ENCODE results near the gene FRMD4A. TPM values are rescaled to one million over a fixed set of nuclear protein-coding genes. Genes with fewer than 3 reads are reported as not detected.

The FRMD4A gene
- polyA plus RNA-seq, 1 donor (not counting 4 experiments of a cell fraction or from before 2014, with no cell fraction given), result 12.9 TPM

DNA sequence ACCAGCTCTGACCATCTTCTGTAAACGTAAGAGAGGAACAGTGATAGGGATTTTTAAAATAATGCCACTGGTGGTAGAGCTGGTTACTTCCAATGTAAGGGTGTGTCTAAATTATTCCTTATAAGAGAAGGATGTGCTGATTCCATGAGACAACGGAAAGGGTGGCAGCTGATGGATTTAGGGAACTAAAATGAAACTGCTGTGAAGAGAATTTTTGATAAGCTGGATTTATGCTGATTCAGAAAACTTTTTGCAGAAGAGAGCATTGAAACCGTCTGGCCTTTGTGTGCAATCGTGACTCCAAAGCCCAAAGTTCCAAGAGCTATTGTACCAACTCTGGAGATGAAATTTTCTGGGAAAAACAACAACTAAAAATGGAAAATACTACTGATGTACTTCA lies 443.0 kb downstream of the FRMD4A start:
- Histone ChIP-seq H3K4me1 (ENCODE audit: control insufficient read depth, extremely low read depth, insufficient read depth, low read length) (peaks cover 15% of the 10 kb centered on the region), H3K27ac (ENCODE audit: control insufficient read depth, insufficient read depth, low read length) (no peak overlapping the region), H3K9me3 (ENCODE audit: control insufficient read depth, low read depth, low read length) (no peaks in the 10 kb centered on the region), H3K4me2 (ENCODE audit: control insufficient read depth, extremely low read depth, insufficient read depth, low read depth, low read length) (no peak overlapping the region), H4K20me1 (ENCODE audit: control insufficient read depth, extremely low read depth, insufficient read depth, low read length) (no peaks in the 10 kb centered on the region), H3K4me3 (ENCODE audit: control insufficient read depth in 2 of 3, extremely low read depth in 1 of 3, insufficient read depth in 2 of 3, low read depth in 1 of 3, low read length in 3 of 3) (no peak overlapping the region), H3K79me2 (ENCODE audit: control insufficient read depth, insufficient read depth, low read length) (peaks cover 54% of the 10 kb centered on the region), H3K9me1 (ENCODE audit: control insufficient read depth, extremely low read depth, insufficient read depth, low read length) (no peaks in the 10 kb centered on the region), H3K9ac (ENCODE audit: control insufficient read depth, extremely low read depth, insufficient read depth, low read length) (no peak overlapping the region), H2AFZ (ENCODE audit: control insufficient read depth, low read length) (no peak overlapping the region), H3K36me3 (ENCODE audit: control insufficient read depth in 2 of 2, extremely low read depth in 1 of 2, insufficient read depth in 2 of 2, low read length in 2 of 2) (no peaks in the 10 kb centered on the region), H3K27me3 (ENCODE audit: control insufficient read depth, extremely low read depth, insufficient read depth, low read length) (peaks cover 10% of the 10 kb centered on the region)
- TF ChIP-seq, protein P1, sequence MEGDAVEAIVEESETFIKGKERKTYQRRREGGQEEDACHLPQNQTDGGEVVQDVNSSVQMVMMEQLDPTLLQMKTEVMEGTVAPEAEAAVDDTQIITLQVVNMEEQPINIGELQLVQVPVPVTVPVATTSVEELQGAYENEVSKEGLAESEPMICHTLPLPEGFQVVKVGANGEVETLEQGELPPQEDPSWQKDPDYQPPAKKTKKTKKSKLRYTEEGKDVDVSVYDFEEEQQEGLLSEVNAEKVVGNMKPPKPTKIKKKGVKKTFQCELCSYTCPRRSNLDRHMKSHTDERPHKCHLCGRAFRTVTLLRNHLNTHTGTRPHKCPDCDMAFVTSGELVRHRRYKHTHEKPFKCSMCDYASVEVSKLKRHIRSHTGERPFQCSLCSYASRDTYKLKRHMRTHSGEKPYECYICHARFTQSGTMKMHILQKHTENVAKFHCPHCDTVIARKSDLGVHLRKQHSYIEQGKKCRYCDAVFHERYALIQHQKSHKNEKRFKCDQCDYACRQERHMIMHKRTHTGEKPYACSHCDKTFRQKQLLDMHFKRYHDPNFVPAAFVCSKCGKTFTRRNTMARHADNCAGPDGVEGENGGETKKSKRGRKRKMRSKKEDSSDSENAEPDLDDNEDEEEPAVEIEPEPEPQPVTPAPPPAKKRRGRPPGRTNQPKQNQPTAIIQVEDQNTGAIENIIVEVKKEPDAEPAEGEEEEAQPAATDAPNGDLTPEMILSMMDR (optimal IDR thresholded peaks at IDR 0.05 in 1 of 3, IDR thresholded peaks at IDR 0.05 in 1 of 3, conservative IDR thresholded peaks at IDR 0.05 in 1 of 3; ENCODE audit: extremely low read depth in 1 of 3, insufficient read depth in 2 of 3, low read length in 3 of 3), result no peak
- TF ChIP-seq EZH2 (IDR thresholded peaks at IDR 0.05; ENCODE audit: low read length), result no peak
- dilution Hi-C loops (cut with MboI; ENCODE audit: extremely low pct_ligation_motif_present, low sequenced_read_pairs), result no loop called here
- FAIRE-seq (no peak), DNase-seq (ENCODE audit: low read depth, low spot score) (no peak)

DNA sequence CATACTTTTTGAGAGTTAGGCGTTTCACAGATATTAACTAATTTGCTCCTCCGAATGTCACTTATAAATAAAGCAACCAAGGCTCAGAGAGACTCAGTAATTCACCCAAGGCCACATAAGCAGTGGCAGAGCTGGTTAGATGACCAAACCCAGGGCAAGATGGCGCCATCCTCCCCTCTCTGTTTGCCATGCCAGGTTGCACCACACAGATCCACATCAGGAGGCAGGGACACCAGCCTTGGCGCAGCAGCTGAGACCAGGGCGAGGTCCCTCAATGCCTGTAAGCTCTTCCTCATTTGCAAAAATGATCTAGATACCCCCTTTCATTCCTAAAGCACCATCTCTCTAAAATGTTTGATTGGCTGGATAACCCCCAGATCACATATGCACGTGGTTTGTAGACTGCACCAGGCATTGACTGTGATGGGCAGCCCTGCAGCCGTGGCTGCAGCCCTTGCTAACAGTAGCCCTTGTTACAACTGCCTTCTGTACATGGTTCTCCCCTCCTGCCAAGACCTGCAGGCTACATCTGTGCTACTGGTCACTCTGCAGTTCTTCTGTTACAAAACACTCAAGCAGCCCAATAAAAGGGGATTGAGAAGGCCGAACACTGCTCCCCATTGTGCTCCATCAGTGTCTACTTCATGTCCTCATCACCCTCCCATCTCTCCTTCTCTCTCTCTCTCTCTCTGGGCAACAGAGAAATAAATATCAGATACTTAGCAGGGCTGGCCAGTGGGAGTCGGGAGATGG lies 445.3 kb downstream of the FRMD4A start:
- Histone ChIP-seq H4K20me1 (ENCODE audit: control insufficient read depth, extremely low read depth, insufficient read depth, low read length) (no peaks in the 10 kb centered on the region), H3K36me3 (ENCODE audit: control insufficient read depth in 2 of 2, extremely low read depth in 1 of 2, insufficient read depth in 2 of 2, low read length in 2 of 2) (no peaks in the 10 kb centered on the region), H3K27me3 (ENCODE audit: control insufficient read depth, extremely low read depth, insufficient read depth, low read length) (peaks cover 4% of the 10 kb centered on the region), H3K79me2 (ENCODE audit: control insufficient read depth, insufficient read depth, low read length) (peaks cover 53% of the 10 kb centered on the region), H3K4me3 (ENCODE audit: control insufficient read depth in 2 of 3, extremely low read depth in 1 of 3, insufficient read depth in 2 of 3, low read depth in 1 of 3, low read length in 3 of 3) (no peak overlapping the region), H3K9me3 (ENCODE audit: control insufficient read depth, low read depth, low read length) (no peaks in the 10 kb centered on the region), H3K9me1 (ENCODE audit: control insufficient read depth, extremely low read depth, insufficient read depth, low read length) (no peaks in the 10 kb centered on the region), H2AFZ (ENCODE audit: control insufficient read depth, low read length) (no peak overlapping the region), H3K4me1 (ENCODE audit: control insufficient read depth, extremely low read depth, insufficient read depth, low read length) (peaks cover 24% of the 10 kb centered on the region), H3K27ac (ENCODE audit: control insufficient read depth, insufficient read depth, low read length) (no peak overlapping the region), H3K4me2 (ENCODE audit: control insufficient read depth, extremely low read depth, insufficient read depth, low read depth, low read length) (no peak overlapping the region), H3K9ac (ENCODE audit: control insufficient read depth, extremely low read depth, insufficient read depth, low read length) (no peak overlapping the region)
- DNase-seq (ENCODE audit: low read depth, low spot score), result no peak
- dilution Hi-C loops (cut with MboI; ENCODE audit: extremely low pct_ligation_motif_present, low sequenced_read_pairs), result no loop called here
- TF ChIP-seq, protein P1 (optimal IDR thresholded peaks at IDR 0.05 in 1 of 3, IDR thresholded peaks at IDR 0.05 in 1 of 3, conservative IDR thresholded peaks at IDR 0.05 in 1 of 3; ENCODE audit: extremely low read depth in 1 of 3, insufficient read depth in 2 of 3, low read length in 3 of 3), result no peak
- TF ChIP-seq EZH2 (IDR thresholded peaks at IDR 0.05; ENCODE audit: low read length), result no peak
- FAIRE-seq, result no peak
